ENCODE data around the gene KITLG.

The KITLG gene

GRCh38 chr12:88562846-88563582 lies 17.3 kb downstream of the KITLG start:
- no peak overlapping the region for H2BK5ac ChIP-seq (ENCODE audit: low read depth, low read length, poor library complexity)
- no peak overlapping the region for H2AK5ac ChIP-seq (ENCODE audit: low read length)
- H3K4me1 ChIP-seq (ENCODE audit: control insufficient read depth in 1 of 2, insufficient read depth in 2 of 2, low read length in 2 of 2) = peaks cover 0 to 3% of the 10 kb centered on the region in 2 experiments

DNA sequence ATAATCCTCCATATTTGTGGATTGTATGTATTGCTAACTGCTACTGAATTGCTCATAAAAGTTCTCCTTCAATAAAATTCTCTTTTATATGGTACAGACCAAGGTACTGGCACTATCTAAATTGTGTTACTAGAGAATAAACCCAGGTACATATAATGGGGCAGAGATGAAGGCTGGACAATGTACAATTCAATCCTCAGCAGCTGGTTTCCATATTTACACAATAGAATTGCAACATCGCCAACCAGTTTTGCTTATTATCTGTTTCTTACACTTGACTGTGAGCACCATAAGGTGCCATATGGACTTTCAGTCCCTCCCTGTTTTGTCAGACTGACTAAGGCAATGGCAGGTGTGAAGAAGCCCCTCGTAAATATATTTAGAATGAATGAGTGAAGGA lies 18.1 kb downstream of the KITLG start:
- no peaks in the 10 kb centered on the region for H3K9me3 ChIP-seq (ENCODE audit: insufficient read depth, low read depth, low read length)
- no peak overlapping the region for H4K12ac ChIP-seq (ENCODE audit: low read depth, low read length)
- no peak overlapping the region for H3K4me2 ChIP-seq (ENCODE audit: low read length)
- H2BK12ac ChIP-seq (ENCODE audit: low read length) = no peak overlapping the region
- no peak overlapping the region for H4K8ac ChIP-seq (ENCODE audit: low read depth, low read length)
- no peaks in the 10 kb centered on the region for H3K79me1 ChIP-seq (ENCODE audit: low read length)
- WGBS (ENCODE audit: extremely low coverage, insufficient coverage, insufficient read length) = no CpG with 5 or more reads among the region's 2 CpGs
- peaks cover 0 to 3% of the 10 kb centered on the region in 2 experiments for H3K4me1 ChIP-seq (ENCODE audit: control insufficient read depth in 1 of 2, insufficient read depth in 2 of 2, low read length in 2 of 2)
- H3K36me3 ChIP-seq (ENCODE audit: control insufficient read depth in 1 of 2, insufficient read depth in 2 of 2, low read length in 2 of 2) = no peaks in the 10 kb centered on the region
- no peak overlapping the region for H2BK120ac ChIP-seq (ENCODE audit: insufficient read depth, low read length, poor library complexity)
- H3K9ac ChIP-seq (ENCODE audit: low read length) = no peak overlapping the region
- H2AK5ac ChIP-seq (ENCODE audit: low read length) = no peak overlapping the region
- H3K27me3 ChIP-seq (ENCODE audit: insufficient read depth, low read length) = no peaks in the 10 kb centered on the region
- DNase-seq = no peak
- H2BK5ac ChIP-seq (ENCODE audit: low read depth, low read length, poor library complexity) = no peak overlapping the region
- no peaks in the 10 kb centered on the region for H3K79me2 ChIP-seq (ENCODE audit: control insufficient read depth, insufficient read depth, low read length, poor library complexity)
- no peak overlapping the region for H3K23ac ChIP-seq (ENCODE audit: low read length)
- no peak overlapping the region for H3K14ac ChIP-seq (ENCODE audit: low read length)
- no peak overlapping the region for H3K18ac ChIP-seq (ENCODE audit: low read length)
- no peak overlapping the region for H3K4ac ChIP-seq (ENCODE audit: low read depth, low read length)
- no peak overlapping the region for H4K91ac ChIP-seq (ENCODE audit: low read depth, low read length)
- H3K27ac ChIP-seq (ENCODE audit: low read depth, low read length) = no peak overlapping the region
- H3K4me3 ChIP-seq (ENCODE audit: low read depth, low read length) = no peak overlapping the region
- H2AFZ ChIP-seq (ENCODE audit: insufficient read depth, low read length, poor library complexity) = no peak overlapping the region

More at GRCh38 chr12:88562846-88563582, 17.3 kb downstream of the KITLG start:
- no peaks in the 10 kb centered on the region for H3K9me3 ChIP-seq (ENCODE audit: insufficient read depth, low read depth, low read length)
- H3K79me2 ChIP-seq (ENCODE audit: control insufficient read depth, insufficient read depth, low read length, poor library complexity) = no peaks in the 10 kb centered on the region
- H2BK120ac ChIP-seq (ENCODE audit: insufficient read depth, low read length, poor library complexity) = no peak overlapping the region
- H3K4me3 ChIP-seq (ENCODE audit: low read depth, low read length) = no peak overlapping the region
- no peaks in the 10 kb centered on the region for H3K79me1 ChIP-seq (ENCODE audit: low read length)
- WGBS (ENCODE audit: extremely low coverage, insufficient coverage, insufficient read length) = no CpG with 5 or more reads among the region's 4 CpGs
- no peak overlapping the region for H3K23ac ChIP-seq (ENCODE audit: low read length)
- H3K9ac ChIP-seq (ENCODE audit: low read length) = no peak overlapping the region
- H4K8ac ChIP-seq (ENCODE audit: low read depth, low read length) = no peak overlapping the region
- H4K91ac ChIP-seq (ENCODE audit: low read depth, low read length) = no peak overlapping the region
- no peak overlapping the region for H2AFZ ChIP-seq (ENCODE audit: insufficient read depth, low read length, poor library complexity)
- H3K14ac ChIP-seq (ENCODE audit: low read length) = no peak overlapping the region
- H4K12ac ChIP-seq (ENCODE audit: low read depth, low read length) = no peak overlapping the region
- no peak overlapping the region for H3K4ac ChIP-seq (ENCODE audit: low read depth, low read length)
- H3K36me3 ChIP-seq (ENCODE audit: control insufficient read depth in 1 of 2, insufficient read depth in 2 of 2, low read length in 2 of 2) = no peaks in the 10 kb centered on the region
- DNase-seq = peak in 1 of 2 donors; percentile 37
- H3K18ac ChIP-seq (ENCODE audit: low read length) = no peak overlapping the region
- no peak overlapping the region for H3K27ac ChIP-seq (ENCODE audit: low read depth, low read length)
- H3K4me2 ChIP-seq (ENCODE audit: low read length) = no peak overlapping the region
- no peak overlapping the region for H2BK12ac ChIP-seq (ENCODE audit: low read length)
- no peaks in the 10 kb centered on the region for H3K27me3 ChIP-seq (ENCODE audit: insufficient read depth, low read length)

- Histone ChIP-seq H3K18ac (ENCODE audit: low read length) (no peak overlapping the region), H2AFZ (ENCODE audit: insufficient read depth, low read length, poor library complexity) (no peak overlapping the region), H3K9ac (ENCODE audit: low read length) (no peak overlapping the region), H2BK12ac (ENCODE audit: low read length) (no peak overlapping the region), H3K27ac (ENCODE audit: low read depth, low read length) (no peak overlapping the region), H3K14ac (ENCODE audit: low read length) (no peak overlapping the region), H2AK5ac (ENCODE audit: low read length) (no peak overlapping the region), H3K79me1 (ENCODE audit: low read length) (no peaks in the 10 kb centered on the region), H3K79me2 (ENCODE audit: control insufficient read depth, insufficient read depth, low read length, poor library complexity) (no peaks in the 10 kb centered on the region), H4K91ac (ENCODE audit: low read depth, low read length) (no peak overlapping the region), H3K4me3 (ENCODE audit: low read depth, low read length) (no peak overlapping the region), H2BK5ac (ENCODE audit: low read depth, low read length, poor library complexity) (no peak overlapping the region), H3K4me1 (ENCODE audit: control insufficient read depth in 1 of 2, insufficient read depth in 2 of 2, low read length in 2 of 2) (no peaks in the 10 kb centered on the region), H3K36me3 (ENCODE audit: control insufficient read depth in 1 of 2, insufficient read depth in 2 of 2, low read length in 2 of 2) (no peaks in the 10 kb centered on the region), H3K9me3 (ENCODE audit: insufficient read depth, low read depth, low read length) (no peaks in the 10 kb centered on the region), H3K23ac (ENCODE audit: low read length) (no peak overlapping the region), H4K8ac (ENCODE audit: low read depth, low read length) (no peak overlapping the region), H2BK120ac (ENCODE audit: insufficient read depth, low read length, poor library complexity) (no peak overlapping the region), H4K12ac (ENCODE audit: low read depth, low read length) (no peak overlapping the region), H3K4ac (ENCODE audit: low read depth, low read length) (no peak overlapping the region), H3K4me2 (ENCODE audit: low read length) (no peak overlapping the region), H3K27me3 (ENCODE audit: insufficient read depth, low read length) (no peaks in the 10 kb centered on the region)
- WGBS (ENCODE audit: extremely low coverage, insufficient coverage, insufficient read length) = no CpG with 5 or more reads among the region's 2 CpGs
- DNase-seq = no peak
Measured at GRCh38 chr12:88559772-88560171, 20.5 kb downstream of the KITLG start.

- no peak overlapping the region for H3K9ac ChIP-seq (ENCODE audit: low read length)
- H3K27ac ChIP-seq (ENCODE audit: low read depth, low read length) = no peak overlapping the region
- no peaks in the 10 kb centered on the region for H3K4me1 ChIP-seq (ENCODE audit: control insufficient read depth in 1 of 2, insufficient read depth in 2 of 2, low read length in 2 of 2)
- no CpG with 5 or more reads among the region's 7 CpGs for WGBS (ENCODE audit: extremely low coverage, insufficient coverage, insufficient read length)
- H3K36me3 ChIP-seq (ENCODE audit: control insufficient read depth in 1 of 2, insufficient read depth in 2 of 2, low read length in 2 of 2) = no peaks in the 10 kb centered on the region
- no peak overlapping the region for H2AFZ ChIP-seq (ENCODE audit: insufficient read depth, low read length, poor library complexity)
- no peak overlapping the region for H3K4ac ChIP-seq (ENCODE audit: low read depth, low read length)
- H2BK5ac ChIP-seq (ENCODE audit: low read depth, low read length, poor library complexity) = peak overlapping the region; percentile 64
- no peak overlapping the region for H2BK120ac ChIP-seq (ENCODE audit: insufficient read depth, low read length, poor library complexity)
- no peaks in the 10 kb centered on the region for H3K79me1 ChIP-seq (ENCODE audit: low read length)
- peak overlapping the region; percentile 11 for H4K91ac ChIP-seq (ENCODE audit: low read depth, low read length)
- no peaks in the 10 kb centered on the region for H3K9me3 ChIP-seq (ENCODE audit: insufficient read depth, low read depth, low read length)
- H4K12ac ChIP-seq (ENCODE audit: low read depth, low read length) = no peak overlapping the region
- H2BK12ac ChIP-seq (ENCODE audit: low read length) = no peak overlapping the region
- no peak for DNase-seq
- H3K23ac ChIP-seq (ENCODE audit: low read length) = no peak overlapping the region
- no peaks in the 10 kb centered on the region for H3K79me2 ChIP-seq (ENCODE audit: control insufficient read depth, insufficient read depth, low read length, poor library complexity)
- H3K4me2 ChIP-seq (ENCODE audit: low read length) = no peak overlapping the region
- no peak overlapping the region for H4K8ac ChIP-seq (ENCODE audit: low read depth, low read length)
- H3K27me3 ChIP-seq (ENCODE audit: insufficient read depth, low read length) = no peaks in the 10 kb centered on the region
- no peak overlapping the region for H2AK5ac ChIP-seq (ENCODE audit: low read length)
- H3K18ac ChIP-seq (ENCODE audit: low read length) = no peak overlapping the region
- no peak overlapping the region for H3K4me3 ChIP-seq (ENCODE audit: low read depth, low read length)
- H3K14ac ChIP-seq (ENCODE audit: low read length) = no peak overlapping the region
Measured at GRCh38 chr12:88559199-88559598, 21.1 kb downstream of the KITLG start.
